GM23338 (cell line): ENCODE measurements around the gene HSD17B7. TPM values are rescaled to one million over a fixed set of nuclear protein-coding genes. Genes with fewer than 3 reads are reported as not detected.

Source experiments
- ATAC-seq: fragments of 200-7000 bp; cut with Tn5 transposase; 3 replicates; pipeline ENCODE4 v1.9.1; 2020
- DNase-seq: peaks from one replicate; pipeline ENCODE4 v3.0.0-alpha.2; 2015; ENCODE audit warnings: low spot score
- H2AFZ ChIP-seq: fragments of 200-600 bp; sonication (generic); 2 replicates; pipeline ENCODE4 v1.8.0; 2016; ENCODE audit warnings: antibody characterized with exemption, mild to moderate bottlenecking, moderate library complexity
- H3F3A ChIP-seq: fragments of 200-600 bp; sonication (generic); replicated peaks from 2 replicates; pipeline ENCODE4 v1.8.0; 2017; ENCODE audit warnings: antibody characterized with exemption, mixed run types, low read depth
- H3K27ac ChIP-seq: fragments of 200-600 bp; sonication (generic); 2 replicates; pipeline ENCODE4 v1.6.1; 2016; ENCODE audit warnings: low read depth
- H3K27me3 ChIP-seq: fragments of 200-600 bp; sonication (generic); 2 replicates; pipeline ENCODE4 v1.8.0; 2016; ENCODE audit warnings: mild to moderate bottlenecking, mixed run types, moderate library complexity; ENCODE audit not compliant: insufficient read depth
- H3K36me3 ChIP-seq: fragments of 200-600 bp; sonication (generic); 2 replicates; pipeline ENCODE4 v1.8.0; 2016; ENCODE audit warnings: mild to moderate bottlenecking; ENCODE audit not compliant: insufficient read depth
- H3K4me1 ChIP-seq: fragments of 200-600 bp; sonication (generic); 2 replicates; pipeline ENCODE4 v1.8.0; 2016; ENCODE audit warnings: mild to moderate bottlenecking, moderate library complexity; ENCODE audit not compliant: insufficient read depth
- H3K4me2 ChIP-seq: fragments of 200-600 bp; sonication (generic); 2 replicates; pipeline ENCODE4 v1.7.1; 2017; ENCODE audit warnings: mixed run types
- H3K4me3 ChIP-seq: fragments of 200-600 bp; sonication (generic); 2 replicates; pipeline ENCODE4 v1.6.1; 2016; ENCODE audit warnings: mixed run types
- H3K79me2 ChIP-seq: fragments of 200-600 bp; sonication (generic); replicated peaks from 2 replicates; pipeline ENCODE4 v1.8.0; 2017; ENCODE audit warnings: mild to moderate bottlenecking; ENCODE audit not compliant: insufficient read depth
- H3K9me2 ChIP-seq: fragments of 200-600 bp; sonication (generic); 2 replicates; pipeline ENCODE4 v1.8.0; 2017; ENCODE audit not compliant: insufficient read depth
- H4K20me1 ChIP-seq: fragments of 200-600 bp; sonication (generic); replicated peaks from 2 replicates; pipeline ENCODE4 v1.8.0; 2017; ENCODE audit warnings: mild to moderate bottlenecking; ENCODE audit not compliant: insufficient read depth
- H3K27ac Mint-ChIP-seq: 2 replicates; pipeline ENCODE4 v1.8.0; 2020; ENCODE audit warnings: inconsistent platforms, mild to moderate bottlenecking, moderate library complexity, mixed read lengths
- H3K27me3 Mint-ChIP-seq: 3 replicates; pipeline ENCODE4 v1.8.0; 2022; ENCODE audit warnings: low read depth, mild to moderate bottlenecking, moderate library complexity, mixed read lengths, inconsistent platforms; ENCODE audit not compliant: insufficient read depth, poor library complexity
- H3K36me3 Mint-ChIP-seq: 3 replicates; pipeline ENCODE4 v1.8.0; 2021; ENCODE audit warnings: low read depth, mild to moderate bottlenecking, inconsistent platforms, moderate library complexity, mixed read lengths
- H3K4me1 Mint-ChIP-seq: 3 replicates; pipeline ENCODE4 v1.8.0; 2020; ENCODE audit warnings: mild to moderate bottlenecking, inconsistent platforms, mixed read lengths
- H3K4me3 Mint-ChIP-seq: 3 replicates; pipeline ENCODE4 v1.8.0; 2021; ENCODE audit warnings: moderate library complexity, mild to moderate bottlenecking, inconsistent platforms, mixed read lengths
- H3K9me3 Mint-ChIP-seq: 3 replicates; pipeline ENCODE4 v1.8.0; 2020; ENCODE audit warnings: moderate library complexity, mild to moderate bottlenecking, inconsistent platforms, mixed read lengths
- CREB1 ChIP-seq: fragments of 250-450 bp; sonication (Bioruptor Pico); IDR thresholded peaks from 2 replicates; pipeline ENCODE4 v1.5.0; 2020; ENCODE audit warnings: low read depth, mild to moderate bottlenecking, moderate library complexity
- EZH2 ChIP-seq: fragments of 200-600 bp; sonication (generic); IDR thresholded peaks from one replicate; pipeline ENCODE4 v1.8.0; 2017; ENCODE audit warnings: antibody characterized with exemption, mild to moderate bottlenecking, low read depth; ENCODE audit not compliant: unreplicated experiment
- JUNB ChIP-seq: IDR thresholded peaks from one replicate; pipeline ENCODE4 v1.6.1; 2016; ENCODE audit warnings: antibody characterized with exemption; ENCODE audit not compliant: unreplicated experiment
- NANOG ChIP-seq: IDR thresholded peaks from 2 replicates; pipeline ENCODE4 v1.6.1; 2016; ENCODE audit warnings: antibody characterized with exemption, borderline replicate concordance
- POLR2AphosphoS5 ChIP-seq: IDR thresholded peaks from 2 replicates; pipeline ENCODE4 v1.6.1; 2016; ENCODE audit warnings: antibody characterized with exemption, low read depth
- STAT1 ChIP-seq: IDR thresholded peaks from one replicate; pipeline ENCODE4 v1.6.1; 2016; ENCODE audit warnings: antibody characterized with exemption; ENCODE audit not compliant: unreplicated experiment
- ZNF114 ChIP-seq: fragments of 250-450 bp; sonication (Bioruptor Pico); IDR thresholded peaks from 2 replicates; pipeline ENCODE4 v1.5.0; 2020; ENCODE audit warnings: mild to moderate bottlenecking, moderate library complexity
- polyA plus RNA-seq: library from polyadenylated mRNA; unstranded; fragments of >200 nt; fragmentation: Nextera tagmentation; extraction: Ambion mirVana; gene quantifications from 2 replicates; pipeline ENCODE4 v1.2.1, GENCODE V29; 2016
- total RNA-seq: library from RNA; depleted of rRNA; stranded (reverse); fragments of >200 nt; shearing (Covaris generic); gene quantifications from 2 replicates; pipeline ENCODE4 v1.2.3, GENCODE V29; 2014
- TF ChIP-seq, protein P1 (sequence below), 2 experiments: fragments of 200-600 bp in 1 of 2; sonication (generic) in 1 of 2; conservative IDR thresholded peaks; 2 replicates each; pipeline versions ENCODE4 v1.5.1 to v1.6.1; 2016 to 2017; ENCODE audit warnings: antibody characterized with exemption in 2 of 2, low read depth in 2 of 2, mild to moderate bottlenecking in 2 of 2, moderate library complexity in 1 of 2
- TF ChIP-seq, protein P2 (sequence below): IDR thresholded peaks from 2 replicates; pipeline ENCODE4 v1.6.1; 2016; ENCODE audit warnings: antibody characterized with exemption

The HSD17B7 gene
- total and polyA plus RNA-seq, 2 experiments from 2014 or later = 30.9 to 31.9 TPM

DNA sequence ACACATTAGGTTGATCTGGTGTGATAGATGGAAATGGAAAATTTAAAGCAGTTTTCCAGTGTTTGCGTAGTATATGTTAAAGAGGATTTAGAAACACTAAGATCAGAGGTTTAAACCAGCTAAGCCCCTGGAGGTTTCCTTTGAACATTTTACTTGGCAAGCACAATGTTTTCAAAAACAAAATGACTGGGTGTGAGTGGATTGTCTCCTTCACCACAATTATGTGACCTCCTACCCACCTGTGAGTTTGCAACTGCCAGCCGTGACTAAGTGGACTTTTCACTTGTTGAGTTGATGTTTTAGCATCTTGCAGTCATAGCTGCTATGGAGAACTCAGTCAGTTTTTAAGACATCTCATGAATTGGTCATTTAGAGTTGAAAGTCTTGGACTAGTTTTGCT, 65.8 kb downstream of the HSD17B7 start (continued):
- TF ChIP-seq, protein P1, sequence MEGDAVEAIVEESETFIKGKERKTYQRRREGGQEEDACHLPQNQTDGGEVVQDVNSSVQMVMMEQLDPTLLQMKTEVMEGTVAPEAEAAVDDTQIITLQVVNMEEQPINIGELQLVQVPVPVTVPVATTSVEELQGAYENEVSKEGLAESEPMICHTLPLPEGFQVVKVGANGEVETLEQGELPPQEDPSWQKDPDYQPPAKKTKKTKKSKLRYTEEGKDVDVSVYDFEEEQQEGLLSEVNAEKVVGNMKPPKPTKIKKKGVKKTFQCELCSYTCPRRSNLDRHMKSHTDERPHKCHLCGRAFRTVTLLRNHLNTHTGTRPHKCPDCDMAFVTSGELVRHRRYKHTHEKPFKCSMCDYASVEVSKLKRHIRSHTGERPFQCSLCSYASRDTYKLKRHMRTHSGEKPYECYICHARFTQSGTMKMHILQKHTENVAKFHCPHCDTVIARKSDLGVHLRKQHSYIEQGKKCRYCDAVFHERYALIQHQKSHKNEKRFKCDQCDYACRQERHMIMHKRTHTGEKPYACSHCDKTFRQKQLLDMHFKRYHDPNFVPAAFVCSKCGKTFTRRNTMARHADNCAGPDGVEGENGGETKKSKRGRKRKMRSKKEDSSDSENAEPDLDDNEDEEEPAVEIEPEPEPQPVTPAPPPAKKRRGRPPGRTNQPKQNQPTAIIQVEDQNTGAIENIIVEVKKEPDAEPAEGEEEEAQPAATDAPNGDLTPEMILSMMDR (conservative IDR thresholded peaks at IDR 0.05; ENCODE audit: low read depth in 2 of 2) = no peak
- TF ChIP-seq POLR2AphosphoS5 = no peak

DNA sequence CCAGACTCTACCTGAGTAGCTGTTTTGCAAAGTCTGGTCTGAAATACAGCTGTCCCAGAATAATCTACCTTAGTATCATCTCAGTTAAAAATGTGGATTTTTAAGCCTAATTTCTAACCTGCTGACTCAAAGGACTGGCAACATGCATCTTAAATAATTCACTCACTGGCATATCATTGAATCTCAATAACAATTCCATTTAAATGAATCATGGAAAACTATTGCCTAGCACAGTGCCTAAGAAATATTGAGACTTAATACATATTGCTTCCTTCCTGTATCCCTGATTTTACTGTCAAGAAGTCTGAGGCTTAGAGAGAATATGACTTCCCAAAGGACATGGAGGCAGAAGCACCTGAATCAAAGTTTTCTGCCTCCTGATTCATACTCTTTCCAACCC, 67.3 kb downstream of the HSD17B7 start:
- Histone ChIP-seq H3K79me2 (no peaks in the 10 kb centered on the region), H4K20me1 (no peaks in the 10 kb centered on the region), H3K4me2 (no peak overlapping the region), H2AFZ (no peak overlapping the region), H3K4me3 (no peak overlapping the region), H3K27me3 (no peaks in the 10 kb centered on the region), H3K27ac (no peak overlapping the region), H3F3A (no peaks in the 10 kb centered on the region), H3K9me2 (no peaks in the 10 kb centered on the region), H3K4me1 (no peaks in the 10 kb centered on the region), H3K36me3 (no peaks in the 10 kb centered on the region)
- no peak for DNase-seq
- Mint-ChIP-seq H3K9me3 (no peaks in the 10 kb centered on the region), H3K27me3 (no peaks in the 10 kb centered on the region), H3K36me3 (no peaks in the 10 kb centered on the region), H3K4me1 (no peaks in the 10 kb centered on the region; the same call in 2 of the 3 replicates), H3K27ac (no peak overlapping the region), H3K4me3 (no peak overlapping the region)
- ATAC-seq = no peak
- TF ChIP-seq STAT1 (no peak), POLR2AphosphoS5 (no peak), CREB1 (CRISPR knock-in tag) (no peak)
- TF ChIP-seq, protein P1 (conservative IDR thresholded peaks at IDR 0.05; ENCODE audit: low read depth in 2 of 2) = no peak
- TF ChIP-seq, protein P2, sequence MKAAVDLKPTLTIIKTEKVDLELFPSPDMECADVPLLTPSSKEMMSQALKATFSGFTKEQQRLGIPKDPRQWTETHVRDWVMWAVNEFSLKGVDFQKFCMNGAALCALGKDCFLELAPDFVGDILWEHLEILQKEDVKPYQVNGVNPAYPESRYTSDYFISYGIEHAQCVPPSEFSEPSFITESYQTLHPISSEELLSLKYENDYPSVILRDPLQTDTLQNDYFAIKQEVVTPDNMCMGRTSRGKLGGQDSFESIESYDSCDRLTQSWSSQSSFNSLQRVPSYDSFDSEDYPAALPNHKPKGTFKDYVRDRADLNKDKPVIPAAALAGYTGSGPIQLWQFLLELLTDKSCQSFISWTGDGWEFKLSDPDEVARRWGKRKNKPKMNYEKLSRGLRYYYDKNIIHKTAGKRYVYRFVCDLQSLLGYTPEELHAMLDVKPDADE = no peak

DNA sequence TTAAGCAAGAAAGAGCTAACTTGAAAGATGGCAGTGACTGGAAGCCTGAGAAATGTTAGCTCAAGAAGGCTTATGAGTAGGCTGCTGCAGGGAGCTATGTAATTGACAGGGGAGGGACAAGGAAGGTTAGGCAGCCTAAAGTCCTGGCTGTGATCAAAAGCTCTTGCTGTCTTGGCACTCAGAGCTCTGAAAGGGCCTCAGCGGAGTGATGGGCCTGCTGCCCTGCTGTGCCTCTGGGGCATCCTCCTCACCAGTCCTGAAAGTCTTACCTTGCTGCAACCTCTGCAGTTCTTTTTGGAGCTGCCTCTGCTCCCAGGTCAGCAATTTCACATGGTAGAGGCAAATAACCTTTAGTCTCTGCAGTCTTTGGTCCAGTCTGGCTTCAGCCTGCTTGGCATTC, 68.7 kb downstream of the HSD17B7 start:
- no peaks in the 10 kb centered on the region for H3K36me3 ChIP-seq
- ATAC-seq = peak; percentile 59
- H4K20me1 ChIP-seq = no peaks in the 10 kb centered on the region
- H3K9me2 ChIP-seq = no peaks in the 10 kb centered on the region
- Mint-ChIP-seq H3K36me3 (no peaks in the 10 kb centered on the region), H3K4me1 (no peaks in the 10 kb centered on the region; the same call in 2 of the 3 replicates), H3K4me3 (no peak overlapping the region), H3K9me3 (no peaks in the 10 kb centered on the region), H3K27me3 (no peaks in the 10 kb centered on the region), H3K27ac (no peak overlapping the region)
- no peaks in the 10 kb centered on the region for H3F3A ChIP-seq
- no peaks in the 10 kb centered on the region for H3K27me3 ChIP-seq
- no peaks in the 10 kb centered on the region for H3K4me1 ChIP-seq
- TF ChIP-seq STAT1 = no peak
- TF ChIP-seq JUNB = no peak
- no peak for TF ChIP-seq NANOG
- no peak for TF ChIP-seq CREB1 (CRISPR knock-in tag)
- TF ChIP-seq EZH2 = no peak
- TF ChIP-seq ZNF114 (CRISPR knock-in tag) = no peak
- no peak for TF ChIP-seq POLR2AphosphoS5
- no peak for DNase-seq
- no peak overlapping the region for H3K4me3 ChIP-seq
- peak overlapping the region; percentile 7; the same call in 1 of the 2 replicates for H2AFZ ChIP-seq
- H3K27ac ChIP-seq = no peak overlapping the region
- no peaks in the 10 kb centered on the region for H3K79me2 ChIP-seq
- H3K4me2 ChIP-seq = no peak overlapping the region
